Measurements from ENCODE around the gene ZNF804B.

Gene ZNF804B

DNA sequence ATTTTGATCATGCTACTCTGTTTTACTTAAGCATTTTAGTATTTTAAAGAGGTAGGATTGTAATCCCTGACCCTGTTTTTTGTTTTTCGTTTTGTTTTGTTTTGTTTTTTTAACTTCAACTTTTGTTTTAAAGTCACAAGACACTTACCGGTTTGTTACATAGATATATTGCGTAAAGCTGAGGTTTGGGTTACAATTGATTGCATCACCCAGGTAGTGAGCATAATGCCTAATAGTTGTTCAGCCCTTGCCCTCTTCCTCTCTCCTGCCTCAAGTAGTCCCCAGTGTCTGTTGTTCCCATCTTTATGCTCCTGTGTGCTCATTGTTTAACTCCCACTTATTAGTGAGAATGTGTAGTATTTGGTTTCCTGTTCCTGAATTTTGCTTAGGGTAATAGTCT, 129.2 kb downstream of the ZNF804B start:
- no peak for DNase-seq (ENCODE audit: low read depth in 2 of 2)
- H3K4me3 ChIP-seq (replicated peaks in 1 of 2; ENCODE audit: low read depth in 2 of 2, low read length in 2 of 2), result no peak overlapping the region
- TF ChIP-seq, protein P1, sequence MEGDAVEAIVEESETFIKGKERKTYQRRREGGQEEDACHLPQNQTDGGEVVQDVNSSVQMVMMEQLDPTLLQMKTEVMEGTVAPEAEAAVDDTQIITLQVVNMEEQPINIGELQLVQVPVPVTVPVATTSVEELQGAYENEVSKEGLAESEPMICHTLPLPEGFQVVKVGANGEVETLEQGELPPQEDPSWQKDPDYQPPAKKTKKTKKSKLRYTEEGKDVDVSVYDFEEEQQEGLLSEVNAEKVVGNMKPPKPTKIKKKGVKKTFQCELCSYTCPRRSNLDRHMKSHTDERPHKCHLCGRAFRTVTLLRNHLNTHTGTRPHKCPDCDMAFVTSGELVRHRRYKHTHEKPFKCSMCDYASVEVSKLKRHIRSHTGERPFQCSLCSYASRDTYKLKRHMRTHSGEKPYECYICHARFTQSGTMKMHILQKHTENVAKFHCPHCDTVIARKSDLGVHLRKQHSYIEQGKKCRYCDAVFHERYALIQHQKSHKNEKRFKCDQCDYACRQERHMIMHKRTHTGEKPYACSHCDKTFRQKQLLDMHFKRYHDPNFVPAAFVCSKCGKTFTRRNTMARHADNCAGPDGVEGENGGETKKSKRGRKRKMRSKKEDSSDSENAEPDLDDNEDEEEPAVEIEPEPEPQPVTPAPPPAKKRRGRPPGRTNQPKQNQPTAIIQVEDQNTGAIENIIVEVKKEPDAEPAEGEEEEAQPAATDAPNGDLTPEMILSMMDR (IDR thresholded peaks at IDR 0.05; ENCODE audit: low read depth, low read length), result no peak

GRCh38 chr7:88910516-88910915, 151.0 kb downstream of the ZNF804B start:
- H3K4me3 ChIP-seq (replicated peaks in 1 of 2; ENCODE audit: low read depth in 2 of 2, low read length in 2 of 2), result no peak overlapping the region
- TF ChIP-seq, protein P1 (IDR thresholded peaks at IDR 0.05; ENCODE audit: low read depth, low read length), result no peak
- DNase-seq (ENCODE audit: low read depth in 2 of 2), result no peak

DNA sequence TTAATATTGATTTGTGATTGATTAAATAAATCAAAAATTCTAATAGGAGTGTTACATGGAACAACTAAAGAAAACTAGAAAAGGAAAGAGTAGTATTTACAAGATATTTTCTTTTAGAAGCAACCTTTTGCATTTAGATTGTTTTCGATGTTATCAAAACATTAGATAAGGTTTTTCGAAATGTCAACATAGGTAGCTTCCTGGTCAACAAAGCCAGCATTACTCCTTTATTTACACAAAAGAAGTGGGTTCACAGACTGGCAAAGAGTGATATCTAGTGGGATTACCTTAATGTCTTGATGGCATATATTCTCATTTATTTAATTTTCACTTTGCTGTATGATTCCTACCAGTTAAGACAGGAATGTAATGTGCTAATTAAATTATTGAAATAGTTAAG, 153.4 kb downstream of the ZNF804B start:
- no peak overlapping the region for H3K4me3 ChIP-seq (replicated peaks in 1 of 2; ENCODE audit: low read depth in 2 of 2, low read length in 2 of 2)
- TF ChIP-seq, protein P1 (IDR thresholded peaks at IDR 0.05; ENCODE audit: low read depth, low read length), result no peak
- no peak for DNase-seq (ENCODE audit: low read depth in 2 of 2)

- no peak for DNase-seq (ENCODE audit: low read depth in 2 of 2)
- no peak overlapping the region for H3K4me3 ChIP-seq (replicated peaks in 1 of 2; ENCODE audit: low read depth in 2 of 2, low read length in 2 of 2)
- TF ChIP-seq, protein P1 (IDR thresholded peaks at IDR 0.05; ENCODE audit: low read depth, low read length), result no peak
These were observed 156.1 kb downstream of the ZNF804B start for GRCh38 chr7:88915615-88916014.

DNA sequence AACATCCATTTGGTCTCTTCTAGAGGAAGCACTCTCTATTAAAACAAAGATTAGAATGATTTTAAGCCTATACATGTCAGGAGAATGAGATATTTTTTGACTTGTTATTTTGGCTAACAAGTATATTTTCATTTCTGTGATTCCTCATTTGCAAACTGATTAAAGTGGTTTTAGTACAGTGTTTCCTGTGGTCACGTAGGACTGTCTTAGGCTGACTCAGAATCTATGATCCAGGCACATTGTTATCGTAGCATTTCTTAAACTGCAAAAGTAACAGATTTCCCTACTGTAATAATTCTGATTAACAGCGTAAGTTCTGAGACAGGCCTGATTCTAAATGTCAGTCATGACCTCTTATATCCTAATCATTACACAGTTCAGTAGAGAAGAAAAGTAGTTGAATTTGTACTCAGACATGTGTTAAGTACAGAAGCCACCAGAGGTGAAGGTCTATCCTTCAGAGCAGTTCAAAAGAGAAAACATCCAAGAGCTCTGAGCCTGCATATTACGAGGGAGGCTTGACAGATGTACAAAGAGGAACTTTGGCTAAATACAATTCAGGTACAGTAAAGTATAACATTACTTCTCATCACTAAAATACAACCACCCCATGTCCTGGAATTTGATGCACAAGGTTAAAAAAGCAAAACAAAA, 160.1 kb downstream of the ZNF804B start:
- TF ChIP-seq, protein P1 (IDR thresholded peaks at IDR 0.05; ENCODE audit: low read depth, low read length), result no peak
- DNase-seq (ENCODE audit: low read depth in 2 of 2), result no peak
- no peak overlapping the region for H3K4me3 ChIP-seq (replicated peaks in 1 of 2; ENCODE audit: low read depth in 2 of 2, low read length in 2 of 2)

DNA sequence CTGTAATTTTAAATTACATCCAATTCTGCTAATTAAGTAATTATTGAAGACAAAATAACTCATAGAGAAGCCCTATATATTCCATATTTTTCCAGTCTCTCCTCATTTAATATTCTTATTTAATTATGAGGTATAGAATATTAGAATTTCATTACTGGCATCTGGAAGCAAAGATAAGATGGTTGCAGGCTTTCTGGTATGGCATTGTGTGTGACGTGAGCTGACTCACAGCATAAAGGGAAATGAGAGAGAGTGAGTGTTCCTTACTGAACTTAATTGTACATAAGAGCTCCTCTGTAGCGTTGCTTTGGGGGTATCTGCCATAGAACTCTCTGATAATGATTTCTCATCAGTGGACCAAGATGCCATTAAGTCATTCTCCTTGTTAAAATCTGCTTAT, 163.4 kb downstream of the ZNF804B start:
- TF ChIP-seq, protein P1 (IDR thresholded peaks at IDR 0.05; ENCODE audit: low read depth, low read length), result no peak
- DNase-seq (ENCODE audit: low read depth in 2 of 2), result no peak
- no peak overlapping the region for H3K4me3 ChIP-seq (replicated peaks in 1 of 2; ENCODE audit: low read depth in 2 of 2, low read length in 2 of 2)

GRCh38 chr7:88928276-88928675, 168.8 kb downstream of the ZNF804B start:
- H3K4me3 ChIP-seq (replicated peaks in 1 of 2; ENCODE audit: low read depth in 2 of 2, low read length in 2 of 2), result no peak overlapping the region
- TF ChIP-seq, protein P1 (IDR thresholded peaks at IDR 0.05; ENCODE audit: low read depth, low read length), result no peak
- no peak for DNase-seq (ENCODE audit: low read depth in 2 of 2)
